DMS114 treated with DMSO at 0.1 percent for 48 hours (cell line): Measurements from ENCODE around the gene CFAP119.
A peak's percentile ranks its signal among the peaks of the same experiment; 100 is the strongest.

Experiments used
- DNase-seq: peaks from one replicate; lab custom pipeline; 2025; ENCODE audit not compliant: unreplicated experiment; lab: John Stamatoyannopoulos, UW

The CFAP119 gene

GRCh38 chr16:30782486-30783279, 20.8 kb upstream of the CFAP119 start:
- no peak for DNase-seq

- no peak for DNase-seq
Observed at GRCh38 chr16:30780549-30780948, 18.7 kb upstream of the CFAP119 start.

GRCh38 chr16:30780021-30780420, 18.2 kb upstream of the CFAP119 start:
- DNase-seq: no peak

- DNase-seq: no peak
Observed at GRCh38 chr16:30779596-30779995, 17.7 kb upstream of the CFAP119 start.

GRCh38 chr16:30778549-30779244, 16.8 kb upstream of the CFAP119 start:
- no peak for DNase-seq

- no peak for DNase-seq
Observed at GRCh38 chr16:30777591-30778297, 15.9 kb upstream of the CFAP119 start.

GRCh38 chr16:30775392-30776188, 13.7 kb upstream of the CFAP119 start:
- peak; percentile 82 for DNase-seq

GRCh38 chr16:30775131-30775391, 13.2 kb upstream of the CFAP119 start:
- DNase-seq: no peak

GRCh38 chr16:30774367-30775130, 12.7 kb upstream of the CFAP119 start:
- DNase-seq: no peak

GRCh38 chr16:30773826-30774225, 12.0 kb upstream of the CFAP119 start:
- no peak for DNase-seq

GRCh38 chr16:30771726-30772125, 9.9 kb upstream of the CFAP119 start:
- DNase-seq: no peak

- no peak for DNase-seq
Observed at GRCh38 chr16:30769379-30770089, 7.7 kb upstream of the CFAP119 start.

- no peak for DNase-seq
Observed at GRCh38 chr16:30768583-30769181, 6.8 kb upstream of the CFAP119 start.

- DNase-seq: no peak
Observed at GRCh38 chr16:30767767-30768465, 6.1 kb upstream of the CFAP119 start.

- DNase-seq: no peak
Observed at GRCh38 chr16:30766933-30767284, 5.0 kb upstream of the CFAP119 start.

- no peak for DNase-seq
Observed at GRCh38 chr16:30766206-30766932, 4.5 kb upstream of the CFAP119 start.

GRCh38 chr16:30764816-30765465, 3.1 kb upstream of the CFAP119 start:
- no peak for DNase-seq

GRCh38 chr16:30764086-30764485, 2.2 kb upstream of the CFAP119 start:
- no peak for DNase-seq
